GM19023 (cell line): ENCODE measurements around the gene APH1A.
"Not testable (repeated sequence)": the region's sequence is repeated elsewhere in the genome, so short reads cannot be mapped to it uniquely, and the experiment has no call there.

Experiments
- ATAC-seq: cut with Tn5 transposase; IDR thresholded peaks from one replicate; pipeline ENCODE4 v1.9.1; 2021; ENCODE audit warnings: mild to moderate bottlenecking, moderate library complexity; ENCODE audit not compliant: unreplicated experiment

Gene APH1A

GRCh38 chr1:150234566-150235293, 34.1 kb downstream of the APH1A start:
- ATAC-seq = peak; percentile 39

- ATAC-seq = no peak
Measured at GRCh38 chr1:150234309-150234565, 34.6 kb downstream of the APH1A start.

GRCh38 chr1:150233359-150234308, 35.2 kb downstream of the APH1A start:
- no peak for ATAC-seq

- ATAC-seq = not testable (repeated sequence)
Measured at GRCh38 chr1:150232921-150233320, 35.9 kb downstream of the APH1A start.

- ATAC-seq = not testable (repeated sequence)
Measured at GRCh38 chr1:150228246-150228645, 40.6 kb downstream of the APH1A start.

- ATAC-seq = no peak
Measured at GRCh38 chr1:150227228-150227627, 41.6 kb downstream of the APH1A start.

- no peak for ATAC-seq
Measured at GRCh38 chr1:150226486-150226885, 42.3 kb downstream of the APH1A start.

GRCh38 chr1:150225546-150225945, 43.3 kb downstream of the APH1A start:
- no peak for ATAC-seq

- no peak for ATAC-seq
Measured at GRCh38 chr1:150224983-150225382, 43.8 kb downstream of the APH1A start.

GRCh38 chr1:150221552-150221951, 47.3 kb downstream of the APH1A start:
- ATAC-seq = no peak

GRCh38 chr1:150215855-150216254, 53.0 kb downstream of the APH1A start:
- not testable (repeated sequence) for ATAC-seq
